Measurements from ENCODE around the gene NTM. TPM values are rescaled to one million over a fixed set of nuclear protein-coding genes. Genes with fewer than 3 reads are reported as not detected.
"Not testable (repeated sequence)": the region's sequence is repeated elsewhere in the genome, so short reads cannot be mapped to it uniquely, and the experiment has no call there.

Gene NTM
- polyA plus RNA-seq, 1 donor from 2014 or later = not detected

- H3K27me3 Mint-ChIP-seq = peaks cover 1% of the 10 kb centered on the region
These were observed 982.1 kb downstream of the NTM start for GRCh38 chr11:132352497-132352896.

GRCh38 chr11:132353255-132353654 lies 982.8 kb downstream of the NTM start:
- Mint-ChIP-seq H3K27ac (no peak overlapping the region), H3K9me3 (no peaks in the 10 kb centered on the region), H3K27me3 (no peaks in the 10 kb centered on the region), H3K36me3 (no peaks in the 10 kb centered on the region), H3K4me3 (no peak overlapping the region), H3K4me1 (peaks cover 0 to 3% (median 3%) of the 10 kb centered on the region in 3 donors)

More at GRCh38 chr11:132352497-132352896, 982.1 kb downstream of the NTM start:
- Mint-ChIP-seq H3K27ac (no peak overlapping the region), H3K36me3 (no peaks in the 10 kb centered on the region), H3K4me1 (peaks cover 0 to 5% (median 1%) of the 10 kb centered on the region in 3 donors), H3K4me3 (no peak overlapping the region), H3K9me3 (peaks cover 0 to 1% (median 0%) of the 10 kb centered on the region in 3 donors)

DNA sequence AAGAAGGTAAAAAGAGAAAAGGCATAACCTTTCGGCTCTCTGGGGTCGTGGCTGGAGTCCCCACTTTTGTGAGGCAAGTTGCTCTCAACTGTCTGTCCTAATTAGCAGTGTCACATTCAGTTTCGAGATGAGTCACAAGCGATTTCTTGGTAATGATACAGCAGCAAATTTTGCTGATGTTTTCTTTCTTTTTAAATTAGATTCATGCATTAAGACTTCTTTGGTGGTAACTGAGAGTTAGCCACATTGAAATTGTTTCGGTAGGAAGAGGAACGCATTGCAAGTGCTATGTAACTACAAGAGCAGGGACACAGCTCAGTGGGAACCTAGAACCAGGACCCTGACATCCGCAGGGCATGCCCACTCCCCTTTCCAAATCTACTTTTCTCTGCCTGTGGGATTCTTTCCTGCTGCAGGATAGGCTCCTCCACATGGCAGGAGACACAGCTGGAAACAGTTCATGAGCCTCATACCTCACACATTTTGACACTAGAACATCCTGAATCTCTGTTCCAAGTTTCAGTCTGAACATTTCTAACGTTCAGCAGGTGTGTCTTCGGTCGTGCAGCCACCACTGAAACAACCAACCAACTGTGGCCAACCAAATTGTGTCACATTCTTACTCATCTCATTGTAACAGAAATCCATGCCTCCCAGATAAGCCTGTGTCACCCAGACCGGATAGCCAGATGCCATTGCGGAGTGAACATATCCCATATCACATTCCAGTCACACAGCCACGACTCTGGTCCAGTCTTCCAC lies 987.6 kb downstream of the NTM start:
- Mint-ChIP-seq H3K4me3 (peak overlapping the region in 2 of 4 donors; percentile 39 to 47), H3K27me3 (no peaks in the 10 kb centered on the region), H3K9me3 (no peaks in the 10 kb centered on the region), H3K4me1 (peaks cover 0 to 9% (median 5%) of the 10 kb centered on the region in 3 donors), H3K36me3 (no peaks in the 10 kb centered on the region), H3K27ac (peak overlapping the region in 1 of 3 donors; percentile 2)

GRCh38 chr11:132358573-132358953 lies 988.1 kb downstream of the NTM start:
- Mint-ChIP-seq H3K27ac (peak overlapping the region in 1 of 3 donors; percentile 2), H3K4me1 (peaks cover 0 to 9% (median 5%) of the 10 kb centered on the region in 3 donors), H3K4me3 (peak overlapping the region in 1 of 4 donors; percentile 13)

DNA sequence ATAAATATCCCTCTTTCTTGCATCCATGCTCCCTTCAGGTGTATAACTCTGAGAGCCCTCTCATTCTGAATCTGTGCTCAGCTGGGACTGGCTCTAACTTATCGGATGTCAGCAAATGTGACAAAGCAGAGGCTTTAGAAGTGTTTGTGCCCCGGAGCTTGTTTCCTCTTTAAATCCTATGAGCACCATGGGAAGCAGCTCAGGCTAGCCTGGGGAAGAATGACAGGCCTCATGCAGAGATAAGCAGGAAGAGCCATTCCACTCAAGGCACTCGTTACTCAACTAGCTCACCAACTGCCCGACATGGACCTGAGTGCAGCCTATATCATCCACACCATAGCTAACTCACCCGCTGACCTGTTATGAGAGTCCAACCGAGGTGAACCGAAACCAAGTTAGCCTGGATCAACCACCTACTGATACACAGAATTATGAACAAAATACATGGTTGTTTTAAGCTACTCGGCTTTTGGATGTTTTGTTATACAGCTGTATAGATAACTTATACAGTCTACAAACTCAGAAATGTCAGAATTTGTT lies 990.7 kb downstream of the NTM start:
- Mint-ChIP-seq H3K27me3 (no peaks in the 10 kb centered on the region), H3K27ac (no peak overlapping the region), H3K4me1 (peaks cover 0 to 9% (median 5%) of the 10 kb centered on the region in 3 donors), H3K4me3 (no peak overlapping the region), H3K36me3 (peaks cover 2% of the 10 kb centered on the region), H3K9me3 (peaks cover 0 to 4% (median 1%) of the 10 kb centered on the region in 3 donors)

More at GRCh38 chr11:132358573-132358953, 988.1 kb downstream of the NTM start:
- Mint-ChIP-seq H3K9me3 (peaks cover 0 to 2% (median under 1%) of the 10 kb centered on the region in 3 donors), H3K27me3 (no peaks in the 10 kb centered on the region), H3K36me3 (peaks cover 2% of the 10 kb centered on the region)

GRCh38 chr11:132365650-132366049 lies 995.2 kb downstream of the NTM start:
- H3K9me3 Mint-ChIP-seq = peaks cover 0 to 10% (median 4%) of the 10 kb centered on the region in 3 donors
- H3K4me1 Mint-ChIP-seq = no peaks in the 10 kb centered on the region
- no peak overlapping the region for H3K4me3 Mint-ChIP-seq
- peaks cover 2% of the 10 kb centered on the region for H3K36me3 Mint-ChIP-seq
- no peaks in the 10 kb centered on the region for H3K27me3 Mint-ChIP-seq
- H3K27ac Mint-ChIP-seq = no peak overlapping the region

- Mint-ChIP-seq H3K4me3 (no peak overlapping the region), H3K36me3 (peaks cover 2% of the 10 kb centered on the region), H3K27me3 (no peaks in the 10 kb centered on the region), H3K4me1 (no peaks in the 10 kb centered on the region), H3K27ac (no peak overlapping the region), H3K9me3 (peaks cover 0 to 10% (median 4%) of the 10 kb centered on the region in 3 donors)
These were observed 996.9 kb downstream of the NTM start for GRCh38 chr11:132367293-132367692.

DNA sequence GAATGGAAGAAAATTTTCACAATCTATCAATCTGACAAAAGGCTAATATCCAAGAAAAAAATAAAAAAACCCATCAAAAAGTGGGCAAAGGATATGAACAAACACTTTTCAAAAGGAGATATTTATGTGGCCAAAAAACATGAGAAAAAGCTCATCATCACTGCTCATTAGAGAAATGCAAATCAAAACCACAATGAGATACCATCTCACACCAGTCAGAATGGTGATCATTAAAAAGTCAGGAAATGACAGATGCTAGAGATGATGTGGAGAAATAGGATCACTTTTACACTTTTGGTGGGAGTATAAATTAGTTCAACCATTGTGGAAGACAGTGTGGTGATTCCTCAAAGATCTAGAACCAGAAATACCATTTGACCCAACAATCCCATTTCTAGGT lies 999.7 kb downstream of the NTM start:
- not testable (repeated sequence) for H3K4me3 Mint-ChIP-seq, H3K36me3 Mint-ChIP-seq, H3K4me1 Mint-ChIP-seq, H3K27ac Mint-ChIP-seq, H3K27me3 Mint-ChIP-seq
- peaks cover 0 to 11% (median 0%) of the 10 kb centered on the region in 3 donors for H3K9me3 Mint-ChIP-seq

DNA sequence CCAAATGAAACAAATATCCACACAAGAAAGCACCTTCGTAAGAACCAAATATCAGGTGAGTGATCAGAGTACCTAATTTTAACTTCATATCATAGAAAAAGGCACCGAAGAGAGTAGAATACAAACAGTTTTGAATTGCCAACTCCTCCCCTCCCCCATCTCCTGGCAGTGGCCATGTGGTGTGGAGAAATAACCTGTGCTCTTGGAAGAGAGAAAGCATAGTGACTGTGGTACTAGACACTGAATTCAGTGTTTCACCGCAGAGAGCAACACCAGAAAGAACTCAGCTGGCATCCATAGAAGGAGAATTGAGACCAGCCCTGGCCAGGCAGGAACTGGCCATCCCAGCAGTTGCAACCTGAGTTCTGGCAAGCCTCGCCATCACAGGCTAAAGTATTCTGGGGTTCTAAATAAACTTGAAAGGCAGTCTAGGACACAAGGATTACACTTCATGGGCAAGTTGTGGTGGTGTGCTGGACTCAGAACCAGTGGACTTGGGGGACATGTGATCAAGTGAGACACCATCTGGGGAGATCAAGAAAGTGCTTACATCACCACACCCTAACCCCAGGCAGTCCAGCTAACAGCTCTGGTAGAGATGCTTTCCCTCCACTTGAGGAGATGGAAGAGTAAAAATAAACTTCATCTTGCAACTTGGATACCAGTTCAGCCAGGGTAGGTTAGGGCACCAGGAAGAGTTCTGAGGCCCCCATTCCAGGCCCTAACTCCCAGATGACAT lies 1003.2 kb downstream of the NTM start:
- Mint-ChIP-seq H3K27me3 (no peaks in the 10 kb centered on the region), H3K9me3 (peaks cover 0 to 3% (median 0%) of the 10 kb centered on the region in 3 donors), H3K36me3 (no peaks in the 10 kb centered on the region), H3K27ac (no peak overlapping the region), H3K4me1 (no peaks in the 10 kb centered on the region), H3K4me3 (no peak overlapping the region)

- Mint-ChIP-seq H3K27me3 (no peaks in the 10 kb centered on the region), H3K4me1 (no peaks in the 10 kb centered on the region), H3K9me3 (peaks cover 2 to 6% (median 5%) of the 10 kb centered on the region in 3 donors)
These were observed 1009.1 kb downstream of the NTM start for GRCh38 chr11:132379540-132379939.

More at GRCh38 chr11:132379540-132379939, 1009.1 kb downstream of the NTM start:
- Mint-ChIP-seq H3K36me3 (no peaks in the 10 kb centered on the region), H3K27ac (no peak overlapping the region), H3K4me3 (no peak overlapping the region)

All from IgD-negative memory B cell (primary cell).